Liver (tissue), 9 donors: ENCODE measurements around the gene PIP4K2B. TPM values are rescaled to one million over a fixed set of nuclear protein-coding genes. Genes with fewer than 3 reads are reported as not detected.
A peak's percentile ranks its signal among the peaks of the same experiment; 100 is the strongest.

Source experiments
- DNase-seq: peaks from one replicate; pipeline ENCODE4 v3.0.0-alpha.2; 2017; ENCODE audit warnings: low spot score
- H3K27ac ChIP-seq, 2 donors: one replicate each; pipeline ENCODE4 v1.7.0; 2013; ENCODE audit warnings: inconsistent platforms in 2 of 2, low read length in 2 of 2, control low read depth in 1 of 2, low read depth in 1 of 2, mild to moderate bottlenecking in 1 of 2
- H3K27me3 ChIP-seq, 4 donors: one replicate each; pipeline versions ENCODE4 v1.6.1 to v1.7.0; 2013; ENCODE audit warnings: low read length in 3 of 4, inconsistent platforms in 1 of 4, mild to moderate bottlenecking in 1 of 4, moderate library complexity in 1 of 4; ENCODE audit not compliant: control insufficient read depth in 4 of 4, insufficient read depth in 4 of 4
- H3K36me3 ChIP-seq, 4 donors: one replicate each; pipeline versions ENCODE4 v1.6.1 to v1.7.0; 2013; ENCODE audit warnings: low read length in 3 of 4, mild to moderate bottlenecking in 3 of 4, low read depth in 1 of 4, moderate library complexity in 1 of 4; ENCODE audit not compliant: control insufficient read depth in 4 of 4, insufficient read depth in 3 of 4
- H3K4me1 ChIP-seq, 4 donors: one replicate each; pipeline versions ENCODE4 v1.6.1 to v1.7.0; 2013; ENCODE audit warnings: low read length in 3 of 4, mild to moderate bottlenecking in 3 of 4, moderate library complexity in 1 of 4; ENCODE audit not compliant: control insufficient read depth in 4 of 4, insufficient read depth in 4 of 4
- H3K4me3 ChIP-seq, 3 donors: one replicate each; pipeline versions ENCODE4 v1.6.1 to v1.7.0; 2013; ENCODE audit warnings: low read length in 3 of 3, control low read depth in 1 of 3, low read depth in 1 of 3, mild to moderate bottlenecking in 1 of 3
- H3K9ac ChIP-seq, 2 donors: one replicate each; pipeline ENCODE4 v1.7.0; 2013; ENCODE audit warnings: low read length in 2 of 2, mild to moderate bottlenecking in 2 of 2, moderate library complexity in 2 of 2, control low read depth in 1 of 2, low read depth in 1 of 2
- H3K9me3 ChIP-seq, 4 donors: one replicate each; pipeline versions ENCODE4 v1.6.1 to v1.7.0; 2013; ENCODE audit warnings: low read length in 3 of 4; ENCODE audit not compliant: control insufficient read depth in 4 of 4
- EGR1 ChIP-seq, 2 donors: IDR thresholded peaks; 2 replicates each; pipeline ENCODE4 v1.6.1; 2016 to 2018; ENCODE audit warnings: antibody characterized with exemption in 2 of 2, low read depth in 2 of 2
- FOXA1 ChIP-seq: IDR thresholded peaks from 2 replicates; pipeline ENCODE4 v1.6.1; 2016; ENCODE audit warnings: antibody characterized with exemption
- FOXA2 ChIP-seq: IDR thresholded peaks from 2 replicates; pipeline ENCODE4 v1.6.1; 2016; ENCODE audit warnings: antibody characterized with exemption
- GABPA ChIP-seq, 2 donors: IDR thresholded peaks in 1 of 2; conservative IDR thresholded peaks in 1 of 2; 2 replicates each; pipeline ENCODE4 v1.6.1; 2016; ENCODE audit warnings: antibody characterized with exemption in 2 of 2, mild to moderate bottlenecking in 1 of 2, moderate library complexity in 1 of 2
- HNF4A ChIP-seq, 2 donors: conservative IDR thresholded peaks; 2 replicates each; pipeline ENCODE4 v1.6.1; 2016; ENCODE audit warnings: antibody characterized with exemption in 2 of 2, mild to moderate bottlenecking in 2 of 2
- HNF4G ChIP-seq: IDR thresholded peaks from 2 replicates; pipeline ENCODE4 v1.6.1; 2016; ENCODE audit warnings: antibody characterized with exemption
- JUND ChIP-seq, 2 donors: IDR thresholded peaks; 2 replicates each; pipeline ENCODE4 v1.6.1; 2016; ENCODE audit warnings: antibody characterized with exemption in 2 of 2
- NR2F2 ChIP-seq: IDR thresholded peaks from 2 replicates; pipeline ENCODE4 v1.6.1; 2016; ENCODE audit warnings: antibody characterized with exemption
- REST ChIP-seq: IDR thresholded peaks from 2 replicates; pipeline ENCODE4 v1.6.1; 2016; ENCODE audit warnings: antibody characterized with exemption, mild to moderate bottlenecking
- RXRA ChIP-seq, 2 donors: IDR thresholded peaks; 2 replicates each; pipeline ENCODE4 v1.6.1; 2017 to 2018; ENCODE audit warnings: antibody characterized with exemption in 2 of 2, mild to moderate bottlenecking in 1 of 2
- SP1 ChIP-seq: IDR thresholded peaks from 2 replicates; pipeline ENCODE4 v1.6.1; 2018; ENCODE audit warnings: antibody characterized with exemption, mild to moderate bottlenecking
- TAF1 ChIP-seq: conservative IDR thresholded peaks from 2 replicates; pipeline ENCODE4 v1.6.1; 2016; ENCODE audit warnings: antibody characterized with exemption, mild to moderate bottlenecking
- YY1 ChIP-seq: IDR thresholded peaks from 2 replicates; pipeline ENCODE4 v1.6.1; 2016; ENCODE audit warnings: antibody characterized with exemption, mild to moderate bottlenecking
- ZBTB33 ChIP-seq: IDR thresholded peaks from 2 replicates; pipeline ENCODE4 v1.6.1; 2016; ENCODE audit warnings: antibody characterized with exemption
- WGBS: extraction: QIAGEN DNeasy Blood & Tissue Kit; methylation state at CpG from one replicate; pipeline ENCODE4 v1.1.7; 2013; 5-methylcytosine and 5-hydroxymethylcytosine counted together
- polyA plus RNA-seq, 2 donors: library from polyadenylated mRNA; stranded (reverse) in 1 of 2; unstranded in 1 of 2; fragments of 200-250 nt in 1 of 2; fragments of >200 nt in 1 of 2; fragmentation: Nextera tagmentation in 1 of 2; extraction: Ambion mirVana in 1 of 2; gene quantifications; one replicate each; pipeline versions ENCODE4 v1.2.1 to v1.2.3, GENCODE V29; 2013 to 2015
- total RNA-seq, 2 donors: library from RNA; depleted of rRNA; stranded (reverse); fragments of >200 nt; gene quantifications; one replicate each; pipeline ENCODE4 v1.2.3, GENCODE V29; 2014
- TF ChIP-seq, protein P1 (sequence below): IDR thresholded peaks from 2 replicates; pipeline ENCODE4 v1.6.1; 2016; ENCODE audit warnings: antibody characterized with exemption
- TF ChIP-seq, protein P2 (sequence below): fragments of 150-350 bp; IDR thresholded peaks from 2 replicates; pipeline ENCODE4 v1.5.1; 2017; ENCODE audit warnings: improper control_type of control experiment, low read depth, low read length; ENCODE audit not compliant: missing input control
- donor health status: healthy.
- donor health status: healthy.
- donor health status: healthy.
- donor health status: healthy.
- donor health status: healthy.

The PIP4K2B gene
- total and polyA plus RNA-seq, 4 donors = 2.4 to 21.5 (median 13.6) TPM

- Histone ChIP-seq H3K36me3 (peaks cover 14 to 44% (median 38%) of the 10 kb centered on the region in 4 donors), H3K9me3 (no peaks in the 10 kb centered on the region), H3K4me3 (no peak overlapping the region), H3K27me3 (no peaks in the 10 kb centered on the region), H3K4me1 (peaks cover 0 to 21% (median 18%) of the 10 kb centered on the region in 4 donors), H3K27ac (no peak overlapping the region), H3K9ac (no peak overlapping the region)
- WGBS = 98% methylated on average over 1 of the region's 1 CpG
- no peak for DNase-seq
- no peak for TF ChIP-seq HNF4A (conservative IDR thresholded peaks at IDR 0.05)
- TF ChIP-seq GABPA (IDR thresholded peaks at IDR 0.05 in 1 of 2, conservative IDR thresholded peaks at IDR 0.05 in 1 of 2) = no peak
- TF ChIP-seq YY1 = no peak
- no peak for TF ChIP-seq JUND (IDR thresholded peaks at IDR 0.05)
- TF ChIP-seq, protein P1, sequence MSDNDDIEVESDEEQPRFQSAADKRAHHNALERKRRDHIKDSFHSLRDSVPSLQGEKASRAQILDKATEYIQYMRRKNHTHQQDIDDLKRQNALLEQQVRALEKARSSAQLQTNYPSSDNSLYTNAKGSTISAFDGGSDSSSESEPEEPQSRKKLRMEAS = no peak
- TF ChIP-seq ZBTB33 = no peak
- no peak for TF ChIP-seq HNF4G
- TF ChIP-seq TAF1 = no peak
- TF ChIP-seq FOXA2 = no peak
- no peak for TF ChIP-seq FOXA1
Observed at GRCh38 chr17:38848557-38848891, 49.2 kb upstream of the PIP4K2B start.

GRCh38 chr17:38844261-38844757 is 45.0 kb upstream of the PIP4K2B start:
- DNase-seq = no peak
- H3K9me3 ChIP-seq = no peaks in the 10 kb centered on the region
- no peaks in the 10 kb centered on the region for H3K4me1 ChIP-seq
- peaks cover 6 to 20% (median 18%) of the 10 kb centered on the region in 4 donors for H3K36me3 ChIP-seq
- no peak overlapping the region for H3K9ac ChIP-seq
- TF ChIP-seq, protein P2, sequence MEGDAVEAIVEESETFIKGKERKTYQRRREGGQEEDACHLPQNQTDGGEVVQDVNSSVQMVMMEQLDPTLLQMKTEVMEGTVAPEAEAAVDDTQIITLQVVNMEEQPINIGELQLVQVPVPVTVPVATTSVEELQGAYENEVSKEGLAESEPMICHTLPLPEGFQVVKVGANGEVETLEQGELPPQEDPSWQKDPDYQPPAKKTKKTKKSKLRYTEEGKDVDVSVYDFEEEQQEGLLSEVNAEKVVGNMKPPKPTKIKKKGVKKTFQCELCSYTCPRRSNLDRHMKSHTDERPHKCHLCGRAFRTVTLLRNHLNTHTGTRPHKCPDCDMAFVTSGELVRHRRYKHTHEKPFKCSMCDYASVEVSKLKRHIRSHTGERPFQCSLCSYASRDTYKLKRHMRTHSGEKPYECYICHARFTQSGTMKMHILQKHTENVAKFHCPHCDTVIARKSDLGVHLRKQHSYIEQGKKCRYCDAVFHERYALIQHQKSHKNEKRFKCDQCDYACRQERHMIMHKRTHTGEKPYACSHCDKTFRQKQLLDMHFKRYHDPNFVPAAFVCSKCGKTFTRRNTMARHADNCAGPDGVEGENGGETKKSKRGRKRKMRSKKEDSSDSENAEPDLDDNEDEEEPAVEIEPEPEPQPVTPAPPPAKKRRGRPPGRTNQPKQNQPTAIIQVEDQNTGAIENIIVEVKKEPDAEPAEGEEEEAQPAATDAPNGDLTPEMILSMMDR = no peak
- peak in 1 of 2 donors; percentile 31 for TF ChIP-seq JUND (IDR thresholded peaks at IDR 0.05)
- peak in 1 of 2 donors; percentile 10 for TF ChIP-seq RXRA (IDR thresholded peaks at IDR 0.05)
- no peak overlapping the region for H3K4me3 ChIP-seq
- WGBS = 74% methylated on average over 13 of the region's 13 CpGs
- no peak overlapping the region for H3K27ac ChIP-seq
- no peaks in the 10 kb centered on the region for H3K27me3 ChIP-seq

DNA sequence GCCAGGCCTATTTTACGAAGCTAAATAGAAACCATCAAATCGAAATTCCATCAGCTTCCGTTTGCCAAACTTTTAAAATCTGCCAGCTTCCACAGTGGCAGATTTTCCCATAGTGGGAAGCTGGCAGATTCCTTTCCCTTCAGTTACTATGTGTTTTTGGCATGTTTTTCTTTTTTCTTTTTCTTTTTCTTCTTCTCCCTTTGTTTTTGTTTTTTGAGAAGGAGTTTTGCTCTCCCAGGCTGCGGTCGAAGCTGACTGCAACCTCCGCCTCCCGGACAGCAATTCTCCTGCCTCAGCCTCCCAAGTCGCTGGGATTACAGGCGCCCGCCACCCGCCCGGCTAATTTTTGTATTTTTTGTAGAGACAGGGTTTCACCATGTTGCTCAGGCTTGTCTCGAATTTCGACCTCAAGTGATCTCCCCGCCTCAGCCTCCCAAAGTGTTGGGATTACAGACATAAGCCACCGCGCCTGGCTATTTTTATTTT is 26.4 kb upstream of the PIP4K2B start:
- Histone ChIP-seq H3K27me3 (no peaks in the 10 kb centered on the region), H3K9me3 (no peaks in the 10 kb centered on the region), H3K4me3 (peak overlapping the region; percentile 71 to 98 (median 96)), H3K27ac (peak overlapping the region; percentile 90 to 97), H3K4me1 (peaks cover 3 to 24% (median 18%) of the 10 kb centered on the region in 4 donors), H3K9ac (peak overlapping the region; percentile 42 to 96), H3K36me3 (peaks cover 1 to 6% (median 3%) of the 10 kb centered on the region in 4 donors)
- no peak for TF ChIP-seq FOXA1
- TF ChIP-seq FOXA2 = no peak
- no peak for TF ChIP-seq RXRA (IDR thresholded peaks at IDR 0.05)
- no peak for TF ChIP-seq YY1
- TF ChIP-seq NR2F2 = no peak
- no peak for TF ChIP-seq HNF4A (conservative IDR thresholded peaks at IDR 0.05)
- no peak for TF ChIP-seq SP1
- no peak for TF ChIP-seq JUND (IDR thresholded peaks at IDR 0.05)
- no peak for TF ChIP-seq REST
- TF ChIP-seq TAF1 = no peak
- no peak for TF ChIP-seq EGR1 (IDR thresholded peaks at IDR 0.05; ENCODE audit: low read depth in 2 of 2)
- TF ChIP-seq GABPA (IDR thresholded peaks at IDR 0.05 in 1 of 2, conservative IDR thresholded peaks at IDR 0.05 in 1 of 2) = no peak
- 95% methylated on average over 17 of the region's 17 CpGs for WGBS
- DNase-seq = no peak
